D721Med (cell line): ENCODE results near the gene SAMHD1.

ENCODE experiments used
- DNase-seq: peaks from one replicate; pipeline ENCODE4 v3.0.0; 2011; ENCODE audit warnings: low spot score; ENCODE audit not compliant: insufficient read length
- FAIRE-seq: peaks from 2 replicates; lab custom pipeline; 2011; peaks lifted over from hg19 to GRCh38; lab: Jason Lieb, UNC
- CTCF ChIP-seq: IDR thresholded peaks from 2 replicates; pipeline ENCODE4 v1.5.1; 2012; ENCODE audit warnings: mild to moderate bottlenecking, control low read depth; ENCODE audit not compliant: insufficient read depth; ENCODE audit errors: missing control alignments

The SAMHD1 gene

GRCh38 chr20:36866681-36867495 is 84.6 kb downstream of the SAMHD1 start:
- DNase-seq (no peak), FAIRE-seq (no peak)
- no peak for TF ChIP-seq CTCF

GRCh38 chr20:36866164-36866563 is 85.3 kb downstream of the SAMHD1 start:
- no peak for DNase-seq
- FAIRE-seq: no peak
- TF ChIP-seq CTCF: no peak

- no peak for DNase-seq
- FAIRE-seq: no peak
- no peak for TF ChIP-seq CTCF
Observed at GRCh38 chr20:36865861-36866149, 85.7 kb downstream of the SAMHD1 start.

GRCh38 chr20:36865076-36865860 is 86.2 kb downstream of the SAMHD1 start:
- FAIRE-seq (no peak), DNase-seq (no peak)
- TF ChIP-seq CTCF: no peak

GRCh38 chr20:36862857-36863668 is 88.4 kb downstream of the SAMHD1 start:
- FAIRE-seq: no peak
- no peak for TF ChIP-seq CTCF
- DNase-seq: peak; percentile 44

GRCh38 chr20:36861875-36862801 is 89.4 kb downstream of the SAMHD1 start:
- no peak for FAIRE-seq
- TF ChIP-seq CTCF: no peak
- no peak for DNase-seq
